Vagina (tissue), 2 donors: ENCODE measurements around the gene SLC9A4.

ENCODE experiments used
- CTCF ChIP-seq, 3 experiments: fragments of 450-650 bp in 2 of 3; fragments of 200-600 bp in 1 of 3; sonication (generic) in 1 of 3; IDR thresholded peaks; one replicate each; pipeline ENCODE4 v1.5.1; 2017 to 2019; ENCODE audit warnings: antibody characterized with exemption in 3 of 3, mild to moderate bottlenecking in 2 of 3, moderate library complexity in 2 of 3
- POLR2A ChIP-seq, 2 donors: fragments of 450-650 bp; IDR thresholded peaks; one replicate each; pipeline ENCODE4 v1.6.1; 2017; ENCODE audit warnings: antibody characterized with exemption in 2 of 2, mild to moderate bottlenecking in 2 of 2, moderate library complexity in 2 of 2
- POLR2AphosphoS5 ChIP-seq, 2 donors: sonication (generic); formaldehyde crosslinking; IDR thresholded peaks; one replicate each; pipeline ENCODE4 v1.9.0; 2017; ENCODE audit warnings: antibody characterized with exemption in 2 of 2, mild to moderate bottlenecking in 2 of 2, low read depth in 1 of 2; ENCODE audit not compliant: insufficient read depth in 1 of 2

- TF ChIP-seq CTCF (IDR thresholded peaks at IDR 0.05) = no peak
- no peak for TF ChIP-seq POLR2AphosphoS5 (IDR thresholded peaks at IDR 0.05; ENCODE audit: insufficient read depth in 1 of 2, low read depth in 1 of 2)
- TF ChIP-seq POLR2A (IDR thresholded peaks at IDR 0.05) = no peak
Observed at GRCh38 chr2:102425441-102426132, 47.4 kb upstream of the SLC9A4 start.
